Vagina (tissue), 2 donors: ENCODE measurements around the gene RPGR.

ENCODE experiments used
- CTCF ChIP-seq, 3 experiments: fragments of 450-650 bp in 2 of 3; fragments of 200-600 bp in 1 of 3; sonication (generic) in 1 of 3; IDR thresholded peaks; one replicate each; pipeline ENCODE4 v1.5.1; 2017 to 2019; ENCODE audit warnings: antibody characterized with exemption in 3 of 3, mild to moderate bottlenecking in 2 of 3, moderate library complexity in 2 of 3
- POLR2AphosphoS5 ChIP-seq, 2 donors: sonication (generic); formaldehyde crosslinking; IDR thresholded peaks; one replicate each; pipeline ENCODE4 v1.9.0; 2017; ENCODE audit warnings: antibody characterized with exemption in 2 of 2, mild to moderate bottlenecking in 2 of 2, low read depth in 1 of 2; ENCODE audit not compliant: insufficient read depth in 1 of 2

DNA sequence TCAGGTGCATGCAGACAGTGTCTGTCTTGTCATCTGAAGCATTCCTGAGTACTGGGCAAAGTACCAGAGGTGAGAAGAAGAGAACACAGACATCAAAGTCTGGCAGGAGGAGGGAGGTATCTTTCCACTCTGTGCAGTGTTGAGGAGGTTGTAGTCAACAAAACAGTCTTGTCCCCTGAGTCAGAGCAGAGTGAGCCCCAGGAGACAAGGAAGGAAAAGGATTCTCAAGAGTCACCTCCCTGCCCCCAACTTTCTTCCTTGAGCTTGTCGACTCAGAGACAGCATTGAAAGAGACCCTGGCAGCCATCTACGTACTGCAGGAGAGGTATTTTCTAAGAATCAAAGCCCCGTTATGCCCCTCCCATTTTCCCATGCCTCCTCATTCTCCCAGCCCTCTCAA, 102.2 kb downstream of the RPGR start:
- TF ChIP-seq CTCF (IDR thresholded peaks at IDR 0.05) = no peak
- TF ChIP-seq POLR2AphosphoS5 (IDR thresholded peaks at IDR 0.05; ENCODE audit: insufficient read depth in 1 of 2, low read depth in 1 of 2) = no peak
